Measurements from ENCODE around the gene CTTNBP2. TPM values are rescaled to one million over a fixed set of nuclear protein-coding genes. Genes with fewer than 3 reads are reported as not detected.

Gene CTTNBP2
- total and polyA plus RNA-seq, 2 of the 4 experiments (the other 2 are of a cell fraction), result 6.6 to 11.3 TPM

- H3K18ac ChIP-seq (ENCODE audit: low read depth, low read length), result no peak overlapping the region
- no peak overlapping the region for H2AK5ac ChIP-seq (ENCODE audit: low read depth, low read length)
- H3K79me1 ChIP-seq (ENCODE audit: low read depth in 1 of 2, low read length in 2 of 2), result no peaks in the 10 kb centered on the region
- no peak overlapping the region for H3K27ac ChIP-seq (ENCODE audit: insufficient read depth, low read length)
- no peaks in the 10 kb centered on the region for H3K9me1 ChIP-seq (ENCODE audit: insufficient read depth, low read length)
- ChIA-PET CTCF (interaction anchor here (0.7 kb wide), 1 partner anchor 1325 kb away, joined by 3 read pairs; no protein-coding TSS in a partner anchor), POLR2A (ENCODE audit: unreplicated experiment) (no interaction called here)
- H3K36me3 ChIP-seq (ENCODE audit: control insufficient read depth, insufficient read depth, low read length), result no peaks in the 10 kb centered on the region
- no peak overlapping the region for H3K4ac ChIP-seq (ENCODE audit: low read depth, low read length)
- H4K8ac ChIP-seq (ENCODE audit: low read depth in 2 of 2, low read length in 2 of 2), result no peak overlapping the region
- no peak overlapping the region for H2BK15ac ChIP-seq (ENCODE audit: low read depth, low read length)
- no TSS peak for BruUV-seq (replicated peaks)
- no peak overlapping the region for H4K91ac ChIP-seq (ENCODE audit: insufficient read depth, low read depth, low read length)
- no peak overlapping the region for H3K14ac ChIP-seq (replicated peaks; ENCODE audit: low read depth, low read length)
- no peak overlapping the region for H3K23ac ChIP-seq (ENCODE audit: low read depth, low read length)
- no peak overlapping the region for H2AFZ ChIP-seq (replicated peaks; ENCODE audit: low read length, poor library complexity)
- in situ Hi-C loops (cut with MboI; ENCODE audit: low sequenced_read_pairs), result no loop called here
- H3K9me3 ChIP-seq (ENCODE audit: control insufficient read depth, insufficient read depth, low read length), result no peaks in the 10 kb centered on the region
- no peak overlapping the region for H2AK9ac ChIP-seq (replicated peaks; ENCODE audit: low read depth, low read length, poor library complexity)
- ATAC-seq (ENCODE audit: low read depth), result no peak
- no peak overlapping the region for H4K5ac ChIP-seq (ENCODE audit: low read depth, low read length)
- TF ChIP-seq FOS (IDR thresholded peaks at IDR 0.05; ENCODE audit: low read depth, low read length) (no peak), NFE2L2 (IDR thresholded peaks at IDR 0.05; ENCODE audit: low read depth, low read length) (no peak), CHD1 (IDR thresholded peaks at IDR 0.05; ENCODE audit: low read depth, low read length) (no peak), RCOR1 (IDR thresholded peaks at IDR 0.05; ENCODE audit: insufficient replicate concordance, low read length) (no peak), BHLHE40 (IDR thresholded peaks at IDR 0.05; ENCODE audit: low read depth, low read length) (no peak), RFX5 (IDR thresholded peaks at IDR 0.05; ENCODE audit: low read depth, low read length) (no peak), POLR2A (IDR thresholded peaks at IDR 0.05; ENCODE audit: low read depth, low read length) (no peak), SMC3 (IDR thresholded peaks at IDR 0.05; ENCODE audit: low read depth, low read length) (no peak), MXI1 (IDR thresholded peaks at IDR 0.05; ENCODE audit: borderline replicate concordance, low read depth, low read length) (no peak), USF2 (IDR thresholded peaks at IDR 0.05; ENCODE audit: low read depth, low read length) (no peak), MAZ (IDR thresholded peaks at IDR 0.05; ENCODE audit: borderline replicate concordance, low read depth, low read length) (no peak)
- no peak overlapping the region for H3K56ac ChIP-seq (ENCODE audit: extremely low read depth, insufficient read depth, low read length)
- H3K9ac ChIP-seq (ENCODE audit: low read depth, low read length), result no peak overlapping the region
- H2BK20ac ChIP-seq (ENCODE audit: low read depth, low read length), result no peak overlapping the region
- H3K4me1 ChIP-seq (ENCODE audit: control insufficient read depth, insufficient read depth, low read length), result no peaks in the 10 kb centered on the region
- H3K4me2 ChIP-seq (ENCODE audit: low read depth, low read length), result no peak overlapping the region
- intact Hi-C loops (cut with micrococcal nuclease), result no loop called here
- no peak overlapping the region for H2BK5ac ChIP-seq (ENCODE audit: low read depth, low read length, poor library complexity, severe bottlenecking)
- dilution Hi-C loops (cut with HindIII; ENCODE audit: low sequenced_read_pairs, unreplicated experiment), result no loop called here
- no peaks in the 10 kb centered on the region for H4K20me1 ChIP-seq (ENCODE audit: insufficient read depth, low read length)
- H3K27me3 ChIP-seq (ENCODE audit: control insufficient read depth, insufficient read depth, low read length), result peaks cover 4% of the 10 kb centered on the region; the same call in 1 of the 2 replicates
- H2BK120ac ChIP-seq (ENCODE audit: low read depth, low read length), result no peak overlapping the region
- H3K4me3 ChIP-seq (ENCODE audit: insufficient read depth, low read depth, low read length), result no peak overlapping the region
- DNase-seq, result no peak
These were observed 187.4 kb downstream of the CTTNBP2 start for GRCh38 chr7:117685795-117686194.
